HG03095 (cell line): Measurements from ENCODE around the gene RSPO1.
"Not testable (repeated sequence)": the region's sequence is repeated elsewhere in the genome, so short reads cannot be mapped to it uniquely, and the experiment has no call there.

Experiments used
- ATAC-seq: cut with Tn5 transposase; IDR thresholded peaks from one replicate; pipeline ENCODE4 v1.9.1; 2021; ENCODE audit warnings: moderate library complexity; ENCODE audit not compliant: unreplicated experiment

RSPO1 gene, protein sequence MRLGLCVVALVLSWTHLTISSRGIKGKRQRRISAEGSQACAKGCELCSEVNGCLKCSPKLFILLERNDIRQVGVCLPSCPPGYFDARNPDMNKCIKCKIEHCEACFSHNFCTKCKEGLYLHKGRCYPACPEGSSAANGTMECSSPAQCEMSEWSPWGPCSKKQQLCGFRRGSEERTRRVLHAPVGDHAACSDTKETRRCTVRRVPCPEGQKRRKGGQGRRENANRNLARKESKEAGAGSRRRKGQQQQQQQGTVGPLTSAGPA

DNA sequence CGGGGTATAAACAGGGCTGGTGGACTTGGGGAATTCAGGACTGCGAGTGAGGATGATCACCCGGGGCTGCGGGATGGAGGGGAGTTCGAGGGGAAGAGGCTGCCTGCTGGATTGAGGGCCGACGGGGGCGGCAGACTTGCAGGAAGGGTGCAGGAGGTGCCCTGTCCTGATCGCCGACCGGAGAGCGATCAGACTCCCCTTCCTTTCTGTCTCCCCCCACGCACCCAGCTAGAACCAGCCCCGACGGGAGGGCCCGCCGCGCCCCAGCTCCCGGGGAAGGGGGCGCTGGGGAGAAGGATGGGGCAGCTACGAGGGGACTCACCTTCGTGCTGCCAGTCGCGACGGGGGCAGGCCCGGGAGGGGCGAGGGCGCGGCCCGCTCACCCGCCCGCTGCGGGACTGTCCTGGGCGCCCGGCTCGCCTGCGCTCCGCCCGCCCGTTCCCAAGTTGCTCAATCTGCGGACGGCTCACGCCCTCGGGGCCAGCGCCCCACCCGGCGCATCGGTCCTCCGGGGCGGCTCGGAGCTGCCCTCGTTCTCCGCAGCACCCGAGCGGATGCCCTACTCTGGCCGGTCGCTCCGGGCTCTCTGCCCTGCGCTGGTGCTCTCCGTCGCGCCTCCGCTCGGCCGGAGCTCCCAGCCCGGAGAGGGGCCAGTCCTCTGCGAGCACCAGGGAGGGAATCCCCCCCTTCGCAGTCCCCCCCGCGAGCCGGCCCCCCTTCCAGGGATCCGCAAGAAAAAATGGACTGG, at the start of gene RSPO1:
Gene RSPO1, minus strand, starts transcription at position 649 of the 748 bp plus-strand sequence. CDS start 5,231 bp downstream, outside the sequence.
- no peak for ATAC-seq

DNA sequence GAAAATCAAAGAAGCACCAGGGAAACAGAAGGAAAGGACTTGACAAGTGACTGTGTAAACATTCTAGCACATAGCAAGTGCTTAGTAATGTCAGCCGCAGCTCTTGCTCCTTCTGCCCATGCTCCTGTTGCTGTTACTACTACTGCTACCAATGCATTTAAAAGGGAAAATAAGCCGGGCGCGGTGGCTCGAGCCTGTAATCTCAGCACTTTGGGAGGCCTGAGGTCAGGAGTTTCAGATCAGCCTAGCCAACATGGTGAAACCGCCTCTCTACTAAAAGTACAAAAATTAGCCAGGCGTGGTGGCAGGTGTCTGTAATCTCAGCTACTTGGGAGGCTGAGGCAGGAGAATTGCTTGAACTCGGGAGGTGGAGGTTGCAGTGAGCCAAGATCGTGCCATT, 49.5 kb upstream of the RSPO1 start:
- ATAC-seq = not testable (repeated sequence)

DNA sequence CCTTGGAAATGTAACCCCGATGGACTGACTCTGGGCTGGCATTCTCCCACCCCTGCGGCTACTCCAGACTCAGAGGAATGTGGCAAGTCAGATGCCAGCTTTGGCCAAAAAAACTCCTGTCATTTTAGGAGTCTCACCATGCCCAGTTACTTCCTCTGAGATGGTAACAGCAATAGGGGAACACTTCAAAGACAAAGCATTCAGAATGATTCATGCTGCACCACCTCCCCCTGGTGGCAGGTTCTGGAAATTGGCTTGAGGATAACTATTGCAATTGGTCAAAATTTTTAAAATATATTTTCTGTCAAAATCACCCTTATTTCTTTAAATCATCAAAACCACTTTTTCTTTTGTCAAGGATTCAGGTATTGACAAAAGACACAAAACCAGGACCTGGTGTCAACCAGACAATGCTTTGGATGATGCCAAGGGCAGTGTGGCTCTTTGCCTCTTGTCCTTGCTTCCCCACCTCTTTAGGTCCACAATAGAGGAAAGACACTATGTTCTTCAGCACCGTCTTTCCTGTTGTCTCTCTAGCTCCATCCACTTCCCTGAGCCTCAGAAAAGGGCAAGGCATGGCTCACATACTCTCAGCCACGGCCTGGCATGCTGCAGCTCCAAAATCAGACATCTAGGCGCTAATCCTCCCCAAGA, 47.8 kb upstream of the RSPO1 start:
- no peak for ATAC-seq

DNA sequence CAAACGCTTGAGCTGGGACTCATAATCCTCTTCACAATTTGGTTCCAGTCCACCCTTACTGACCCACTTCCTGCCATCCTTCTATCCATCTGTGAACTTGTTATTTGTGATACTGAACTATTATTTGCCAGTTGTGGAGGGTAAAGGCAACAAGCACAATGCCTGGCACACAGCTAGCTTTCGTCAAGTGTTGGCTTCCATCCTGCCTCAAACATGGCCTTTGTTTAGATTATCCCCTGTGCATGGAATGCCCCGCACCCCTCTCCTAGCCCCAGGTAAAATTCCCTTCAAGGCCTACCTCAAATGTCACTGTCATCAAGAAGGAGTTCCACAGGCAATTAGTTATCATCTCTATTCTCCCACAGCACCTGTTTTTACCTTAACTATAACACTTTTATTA, 46.2 kb upstream of the RSPO1 start:
- ATAC-seq = no peak

DNA sequence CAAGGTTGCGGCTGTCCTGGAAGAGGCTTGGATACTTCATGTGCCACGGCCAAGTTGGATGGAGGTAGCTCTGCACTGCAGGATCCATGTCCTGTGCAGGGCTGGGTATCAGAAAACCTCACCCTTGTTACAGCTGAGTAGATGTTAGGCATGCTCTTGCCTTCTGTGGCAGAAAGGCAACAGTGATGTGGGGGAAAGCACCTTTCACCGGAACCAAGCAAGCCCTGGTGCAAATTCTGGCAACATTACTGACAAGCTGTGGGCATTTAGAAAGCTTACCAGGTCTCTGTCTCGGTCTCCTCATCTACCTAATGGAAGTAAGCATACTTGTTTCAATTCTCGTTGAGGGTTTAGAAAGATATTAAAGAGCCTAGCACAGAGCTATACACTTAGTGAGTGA, 43.1 kb upstream of the RSPO1 start:
- ATAC-seq = no peak

DNA sequence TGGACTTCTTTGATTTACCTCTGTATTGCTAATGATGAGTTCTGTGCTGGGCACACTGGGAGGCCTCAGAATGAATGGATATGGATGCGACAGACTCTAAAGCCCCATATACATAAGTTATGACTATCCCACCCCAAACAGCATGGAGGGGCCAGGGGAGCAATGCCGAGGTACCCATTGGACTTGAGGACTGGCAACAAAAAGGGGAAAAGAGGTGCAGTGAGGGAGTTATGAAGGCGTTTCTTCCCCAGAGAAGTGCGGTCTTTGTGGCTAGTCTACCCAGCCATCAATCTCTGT, 42.4 kb upstream of the RSPO1 start:
- no peak for ATAC-seq

DNA sequence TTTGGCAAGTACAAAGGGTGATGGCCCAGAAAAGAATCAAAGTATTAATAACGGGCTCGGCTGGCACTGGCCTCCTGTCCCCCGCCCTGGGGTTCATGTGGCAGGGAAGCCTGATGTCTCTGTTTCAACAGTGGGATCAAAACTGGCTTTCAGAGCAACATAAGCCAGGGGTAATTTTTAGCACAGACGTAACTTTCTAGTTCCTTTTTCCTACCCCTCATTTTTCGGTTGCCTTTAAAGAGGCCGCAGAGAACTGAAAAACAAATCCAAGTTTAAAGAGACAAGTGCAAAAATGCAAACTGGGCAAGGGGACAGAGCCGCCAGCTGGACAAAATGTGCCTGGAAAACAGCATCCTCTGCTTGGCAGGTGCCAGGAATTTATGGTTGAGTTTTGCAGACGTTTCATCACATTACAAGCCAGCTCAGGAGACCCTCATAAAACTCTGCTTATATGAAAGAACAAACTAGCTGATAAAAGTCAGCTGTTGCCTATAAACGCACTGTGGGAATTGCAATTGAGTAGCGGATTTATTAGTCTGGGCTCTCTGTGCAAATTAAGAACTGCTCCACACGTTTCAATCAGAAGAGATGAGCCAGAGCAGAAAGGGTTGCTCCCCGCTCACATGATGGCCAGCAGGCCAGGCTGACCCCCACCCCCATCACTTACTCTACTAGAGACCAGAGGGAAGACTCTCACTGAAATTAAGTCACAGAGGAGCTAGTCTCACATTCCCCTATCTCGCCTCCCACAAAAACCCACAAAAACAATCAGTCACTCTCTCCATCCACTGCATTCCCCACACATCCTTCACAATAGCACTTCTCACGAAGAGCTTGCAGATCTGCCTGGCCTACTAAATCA, 41.8 kb upstream of the RSPO1 start:
- ATAC-seq = no peak

DNA sequence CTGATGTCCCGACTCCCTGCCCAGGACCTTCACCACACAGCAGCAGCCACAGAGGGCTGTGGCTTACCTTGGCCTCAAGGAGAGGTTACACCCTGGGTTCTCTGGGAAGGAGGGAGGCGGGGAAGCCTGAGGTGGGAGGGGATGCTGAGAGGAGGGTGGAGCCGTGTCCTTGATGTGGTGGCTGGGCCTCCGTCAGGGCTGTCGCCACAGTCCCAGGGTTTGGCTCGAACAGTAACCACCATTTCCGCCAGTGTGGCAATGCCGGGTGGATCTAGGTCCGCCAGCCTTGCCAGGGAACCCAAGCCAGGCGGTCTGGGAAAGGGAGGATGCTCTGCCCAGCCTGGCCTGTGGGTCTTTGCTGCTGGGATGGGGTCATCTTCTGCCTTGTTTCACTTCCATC, 39.2 kb upstream of the RSPO1 start:
- no peak for ATAC-seq

DNA sequence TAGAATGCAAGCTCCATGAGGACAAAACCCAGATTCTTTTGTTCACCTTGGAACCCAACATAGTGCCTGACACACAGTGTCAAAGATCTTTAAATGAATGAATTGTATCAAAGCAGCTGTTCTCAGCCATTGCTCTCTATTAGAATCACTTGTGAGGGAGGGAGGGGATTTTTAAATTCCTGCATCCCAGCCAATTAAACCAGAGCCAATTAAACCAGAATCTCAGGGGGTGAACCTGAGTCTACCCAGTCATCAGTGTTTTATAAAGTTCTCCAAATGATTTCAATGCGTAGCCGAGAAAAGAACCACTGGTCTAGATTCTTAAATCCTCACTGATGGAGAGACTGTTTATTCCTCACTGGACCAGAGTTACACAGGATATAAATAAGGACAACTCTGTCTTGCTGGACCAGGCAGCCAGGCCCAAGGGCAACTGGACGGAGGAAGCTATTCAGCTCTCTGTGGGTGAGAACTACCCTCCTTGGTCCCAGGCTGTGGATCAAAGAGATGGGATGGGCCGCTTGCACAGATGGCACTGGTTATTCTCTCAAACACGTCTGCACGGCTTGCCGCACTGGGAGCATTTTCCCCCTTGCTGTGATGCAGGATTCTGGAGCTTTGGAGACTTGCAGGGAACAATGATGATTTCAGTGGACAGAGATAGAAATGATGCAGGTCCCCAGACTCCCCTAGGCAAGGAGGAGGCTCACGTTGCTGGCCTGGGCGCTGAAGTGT, 37.6 kb upstream of the RSPO1 start:
- ATAC-seq = no peak

DNA sequence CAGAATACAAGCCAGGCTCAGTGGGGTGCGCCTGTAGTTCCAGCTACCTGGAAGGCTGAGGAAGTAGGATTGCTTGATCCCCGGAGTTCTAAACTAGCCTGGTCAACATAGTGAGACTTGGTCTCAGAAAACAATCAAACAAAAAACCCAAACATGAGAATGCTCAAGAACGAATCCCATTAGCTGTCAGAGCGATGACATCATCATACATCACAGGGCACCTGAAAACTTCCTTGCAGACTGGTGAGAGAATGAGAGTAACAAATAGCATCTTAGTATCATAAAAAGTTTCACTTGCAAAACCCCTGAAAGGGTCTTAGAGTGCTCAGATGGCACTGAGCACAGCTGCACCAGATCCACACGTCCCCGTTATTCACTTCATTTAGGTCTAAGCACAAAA, 36.6 kb upstream of the RSPO1 start:
- ATAC-seq = no peak

DNA sequence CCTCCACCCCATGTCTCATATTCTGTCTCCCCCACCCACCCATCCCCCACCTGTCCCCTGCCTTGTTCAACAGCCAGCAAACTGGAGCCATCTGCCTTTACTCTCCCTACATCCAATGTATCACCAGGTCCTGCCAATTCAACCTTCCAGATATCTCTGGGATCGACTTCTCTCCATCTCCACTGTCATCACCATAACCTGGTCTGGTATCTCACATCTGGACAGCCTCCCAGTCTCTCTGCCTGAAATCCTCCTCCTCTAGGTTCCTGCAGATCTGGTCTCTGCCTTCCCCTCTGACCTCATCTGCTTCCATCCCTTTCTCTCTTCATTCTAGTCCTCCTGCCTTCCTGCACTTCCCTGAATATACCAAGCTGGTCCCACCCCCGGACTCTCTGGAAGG, 35.4 kb upstream of the RSPO1 start:
- no peak for ATAC-seq

DNA sequence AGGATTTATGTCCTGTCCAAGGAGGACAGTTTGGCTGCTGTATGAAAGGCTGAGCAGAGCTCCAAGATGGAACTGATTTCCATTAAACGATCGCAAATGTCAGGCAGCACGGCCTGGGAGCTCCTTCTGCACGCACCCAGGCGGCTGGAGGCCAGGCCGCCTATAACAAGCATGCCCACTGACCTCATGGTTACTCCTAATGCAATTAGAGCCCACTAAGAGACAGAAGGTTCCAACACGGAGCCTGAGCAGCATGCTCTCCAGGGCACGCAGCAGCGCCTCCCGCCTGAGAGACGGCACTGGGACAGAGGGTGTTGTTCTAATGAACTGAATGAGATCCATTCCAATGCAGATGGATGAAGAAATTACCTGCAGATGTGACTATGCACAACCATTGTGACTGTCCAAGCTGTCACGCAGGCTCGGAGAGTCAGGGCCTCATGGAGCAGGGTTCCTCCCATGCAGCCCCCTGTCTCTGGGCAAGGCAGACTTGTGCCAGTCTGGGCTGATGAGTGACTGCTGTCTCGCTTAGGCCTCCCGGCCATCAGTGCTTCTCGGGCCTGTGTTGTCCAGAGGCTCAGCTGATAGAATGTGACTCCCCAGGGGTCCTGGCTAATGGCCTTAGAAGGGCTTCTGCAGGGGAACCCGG, 32.5 kb upstream of the RSPO1 start:
- no peak for ATAC-seq

DNA sequence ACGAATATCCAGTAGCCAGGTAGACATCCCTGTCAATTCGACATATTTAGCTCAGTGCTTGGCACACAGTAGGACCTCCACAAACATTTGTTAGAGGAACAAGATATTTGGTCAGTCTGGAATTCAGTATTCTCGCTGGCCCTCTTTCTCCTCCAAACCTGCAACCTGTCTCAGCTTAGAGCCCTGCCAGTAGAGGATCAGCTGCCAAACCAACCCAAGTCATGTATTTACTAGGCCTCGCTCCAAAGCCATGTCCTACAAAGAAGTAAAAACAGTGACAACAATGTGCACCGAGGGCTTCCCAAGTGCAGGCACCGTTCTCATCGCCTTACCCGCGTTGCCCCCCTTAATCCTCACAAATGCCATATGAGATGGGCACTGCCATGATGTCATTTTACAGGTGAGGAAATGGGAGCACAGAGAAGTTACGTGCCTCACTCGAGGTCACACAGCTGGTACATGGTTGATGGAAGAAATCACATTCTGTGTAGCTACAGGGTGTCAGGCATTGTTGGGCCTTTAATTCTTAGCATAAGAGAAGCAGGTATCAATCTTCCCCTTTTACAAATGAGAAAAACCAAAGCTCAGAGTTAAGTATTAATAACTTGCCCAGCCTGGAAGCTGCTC, 31.7 kb upstream of the RSPO1 start:
- no peak for ATAC-seq

DNA sequence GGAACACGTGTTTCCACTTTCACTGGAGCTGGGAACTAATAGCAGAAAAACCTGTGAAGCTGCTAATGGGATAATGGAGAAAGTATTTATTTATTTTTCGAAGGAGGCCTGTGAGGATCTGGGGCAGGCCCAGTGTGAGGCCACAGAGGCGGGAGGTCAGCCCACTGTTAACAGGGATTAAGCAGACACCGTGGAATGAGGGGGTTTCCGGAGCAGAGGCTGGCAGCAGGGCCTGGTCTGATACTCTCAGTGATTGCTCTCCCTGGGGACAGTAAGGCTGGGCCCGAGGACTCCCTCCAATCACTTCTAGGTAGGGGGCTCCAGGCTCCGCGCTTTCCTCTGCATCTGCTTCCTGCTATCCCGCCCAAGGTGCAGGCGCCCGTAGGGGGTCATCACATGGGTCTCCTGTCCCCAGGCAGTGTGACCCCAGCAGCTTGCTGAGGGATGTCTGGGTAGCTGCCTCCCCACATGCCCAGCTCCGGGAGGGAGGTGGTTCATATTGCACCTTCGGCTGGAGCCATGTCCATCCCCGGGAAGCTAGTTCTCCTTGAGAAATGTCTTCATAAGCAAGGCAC, 28.8 kb upstream of the RSPO1 start:
- no peak for ATAC-seq

DNA sequence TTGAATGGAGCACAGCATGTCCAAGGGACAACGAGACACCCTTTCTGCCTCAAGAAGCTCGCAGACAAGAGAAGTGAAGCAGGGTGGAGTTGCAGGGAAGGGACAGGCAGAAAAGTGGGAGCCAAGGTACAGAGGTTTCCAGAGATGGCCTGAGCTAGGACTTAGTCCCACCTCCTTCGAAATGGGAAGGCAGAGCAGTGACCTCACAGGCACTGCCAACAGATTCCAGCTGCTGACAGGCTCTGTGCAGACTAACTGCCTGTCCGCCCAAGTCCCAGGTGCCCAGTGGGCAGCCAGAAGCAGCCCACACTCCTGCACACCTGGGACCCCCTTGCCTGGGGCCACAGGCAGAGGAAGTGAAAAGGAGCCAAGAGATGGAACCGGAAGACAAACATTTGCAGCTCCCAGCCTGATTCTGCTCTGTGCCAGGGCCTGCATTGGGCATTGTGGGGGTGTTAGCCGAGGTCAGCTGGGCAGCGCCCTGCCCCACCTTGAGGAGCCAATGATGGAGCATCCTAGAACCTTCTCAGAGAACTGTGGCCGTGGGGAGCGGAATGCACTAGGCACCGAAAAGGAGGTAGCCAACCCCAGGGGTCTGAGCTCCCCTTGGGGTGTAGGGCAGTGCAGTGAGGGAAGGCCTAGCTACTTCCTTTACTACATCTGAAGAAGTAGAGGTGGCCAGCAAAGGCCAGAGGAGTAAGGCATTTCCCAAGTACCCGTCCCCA, 27.5 kb upstream of the RSPO1 start:
- no peak for ATAC-seq

DNA sequence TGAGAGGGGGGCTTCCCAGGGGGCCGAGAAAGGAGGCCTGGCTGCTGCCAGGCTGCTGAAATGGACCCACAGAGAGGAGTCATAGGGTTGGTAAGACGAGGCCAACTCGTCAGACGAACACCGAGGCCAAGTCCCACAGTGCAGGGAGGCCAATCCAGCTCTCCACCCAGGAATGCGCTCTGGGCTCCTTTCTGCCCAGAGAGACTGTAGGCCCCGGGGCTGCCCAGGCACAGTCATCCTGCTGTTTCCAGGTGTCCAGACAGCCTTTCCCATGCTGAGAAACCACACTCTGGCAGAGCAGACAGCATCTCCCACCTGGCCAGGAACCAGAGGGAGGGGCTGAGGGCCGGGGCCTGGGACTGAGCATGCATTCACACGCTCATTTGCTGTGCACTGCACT, 26.7 kb upstream of the RSPO1 start:
- ATAC-seq = no peak

DNA sequence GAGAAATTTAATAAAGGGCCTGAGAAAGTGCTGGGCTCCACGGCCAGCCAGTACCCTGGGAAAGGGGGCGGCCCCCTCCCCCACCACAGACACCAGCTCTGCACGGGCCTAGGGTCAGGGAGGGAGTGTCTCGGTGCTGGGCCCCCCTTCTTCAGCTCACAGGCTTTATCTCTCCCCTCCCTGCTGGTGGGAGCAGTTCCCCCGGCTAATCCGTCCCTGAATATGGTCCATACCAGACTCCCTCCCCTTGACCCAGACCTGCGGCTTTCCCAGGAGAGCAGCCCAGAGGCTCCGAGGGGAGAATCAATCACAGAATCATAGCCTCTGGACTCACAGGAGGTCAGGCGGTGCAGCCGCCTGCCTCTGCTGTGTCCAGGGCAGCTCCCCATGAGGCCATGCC, 26.0 kb upstream of the RSPO1 start:
- ATAC-seq = no peak

DNA sequence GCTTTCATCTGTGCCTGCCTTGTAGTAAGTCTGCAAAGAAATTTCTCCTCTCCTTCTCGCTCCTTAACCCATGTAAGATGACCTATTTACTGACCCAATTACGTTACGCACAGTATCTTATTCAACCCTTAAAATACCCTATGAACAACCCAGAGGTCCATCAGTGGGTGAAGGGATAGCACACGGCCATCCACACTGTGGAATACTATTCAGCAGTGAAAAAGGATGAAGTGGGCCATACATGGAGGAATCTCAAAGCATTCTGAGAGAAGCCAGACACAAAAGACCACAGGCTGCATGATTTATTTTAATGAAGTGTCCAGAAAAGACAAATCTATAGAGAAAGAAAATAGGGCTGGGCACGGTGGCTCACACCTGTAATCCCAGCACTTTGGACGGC, 23.8 kb upstream of the RSPO1 start:
- ATAC-seq = no peak
